ENCODE results near the gene DCP1B. TPM values are rescaled to one million over a fixed set of nuclear protein-coding genes. Genes with fewer than 3 reads are reported as not detected.

Gene DCP1B
- total RNA-seq (10 to 100 TPM; 24.8 to 47.7 (median 35.5) TPM), polyA plus RNA-seq (1 to 10 TPM; 5.5 to 8.5 (median 7.2) TPM)

DNA sequence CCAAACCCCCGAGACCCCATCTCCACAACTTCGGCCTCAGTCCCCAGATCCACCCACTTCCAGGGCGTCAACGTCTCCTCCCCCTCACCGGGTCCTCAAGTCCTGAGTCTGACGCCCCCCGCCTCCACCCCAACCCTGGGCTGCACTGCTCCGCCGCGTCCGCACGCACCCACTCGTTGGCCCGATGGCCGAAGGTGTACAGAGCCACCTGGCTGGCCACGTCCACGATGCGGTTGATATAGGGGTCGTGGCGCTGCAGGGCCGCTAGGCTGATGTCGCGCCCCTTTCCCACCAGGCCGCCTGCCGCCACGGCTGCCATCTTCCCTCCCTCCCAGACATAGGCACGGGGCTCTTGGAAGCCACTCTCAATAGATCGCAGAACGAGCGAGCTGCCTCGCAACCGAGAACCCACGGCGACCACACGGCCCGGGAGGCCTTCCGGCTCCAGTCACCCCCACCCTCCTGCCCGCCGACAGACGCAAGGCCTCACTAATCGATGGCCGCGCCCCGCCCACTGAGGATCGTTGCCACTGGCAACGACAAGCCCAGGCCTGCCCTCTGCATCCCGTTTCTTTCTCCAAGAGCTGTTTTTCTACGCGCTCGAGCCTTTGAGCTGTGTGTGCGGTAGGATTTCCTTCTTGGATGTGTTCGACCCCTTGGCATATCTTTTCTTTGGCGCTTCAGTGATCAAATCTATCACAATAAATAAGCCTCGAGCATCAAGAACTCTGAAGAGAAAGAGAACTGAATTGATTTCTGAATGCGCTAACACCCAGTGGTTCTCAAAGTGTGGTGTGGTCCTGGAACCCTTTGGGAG, at the start of gene DCP1B:
Gene DCP1B, minus strand, starts transcription at position 345 of the 817 bp plus-strand sequence. Its CDS starts 26 bp downstream, at position 319.
- Histone ChIP-seq H3K27ac (peak within 1 kb of the TSS; percentile 92 to 99 (median 97)), H3K4me1 (peaks cover 0 to 60% (median 42%) of the 10 kb centered on the region in 4 donors), H3K36me3 (no peaks in the 10 kb centered on the region), H3K4me3 (peak within 1 kb of the TSS; percentile 86 to 99 (median 92)), H3K27me3 (no peaks in the 10 kb centered on the region), H3K9me3 (no peaks in the 10 kb centered on the region)
- WGBS, 2 donors: 4 to 5% methylated on average over 55 of the region's 55 CpGs
- TF ChIP-seq POLR2A (IDR thresholded peaks at IDR 0.05) (peak; percentile 82 to 90), POLR2AphosphoS5 (IDR thresholded peaks at IDR 0.05) (peak; percentile 94 to 98 (median 96)), CTCF (IDR thresholded peaks at IDR 0.05) (no peak)
- peak; percentile 99 for DNase-seq
- intact Hi-C loops (cut with DNase I): no loop called here

GRCh38 chr12:2053691-2054090, 49.4 kb upstream of the DCP1B start:
- intact Hi-C loops (cut with DNase I): loop anchor here (5.0 to 10.0 kb wide), 2 partner anchors 256 to 371 kb away; no protein-coding TSS in a partner anchor
- H3K36me3 ChIP-seq: no peaks in the 10 kb centered on the region
- H3K27ac ChIP-seq: peak overlapping the region; percentile 92 to 98 (median 97)
- no peaks in the 10 kb centered on the region for H3K27me3 ChIP-seq
- WGBS, 2 donors: 1% methylated on average over 60 of the region's 60 CpGs
- no peaks in the 10 kb centered on the region for H3K9me3 ChIP-seq
- peak; percentile 73 for DNase-seq
- peak overlapping the region; percentile 69 to 92 (median 76) for H3K4me3 ChIP-seq
- H3K4me1 ChIP-seq: peaks cover 0 to 48% (median 33%) of the 10 kb centered on the region in 4 donors
- no peak for TF ChIP-seq CTCF (IDR thresholded peaks at IDR 0.05)
- no peak for TF ChIP-seq POLR2A (IDR thresholded peaks at IDR 0.05)
- TF ChIP-seq POLR2AphosphoS5 (IDR thresholded peaks at IDR 0.05): peak in 1 of 4 donors; percentile 30
- no peak for TF ChIP-seq EP300 (IDR thresholded peaks at IDR 0.05)

GRCh38 chr12:2052826-2053678, 48.8 kb upstream of the DCP1B start, which contains the start of gene CACNA1C:
Gene CACNA1C, plus strand, starts transcription at chr12:2052987. Its CDS starts 576 bp downstream, at chr12:2053563.
- DNase-seq: peak; percentile 86
- H3K4me3 ChIP-seq: peak within 1 kb of the TSS; percentile 69 to 92 (median 76)
- H3K9me3 ChIP-seq: no peaks in the 10 kb centered on the region
- peaks cover 0 to 42% (median 27%) of the 10 kb centered on the region in 4 donors for H3K4me1 ChIP-seq
- 1% methylated on average over 90 of the region's 90 CpGs for WGBS, 2 donors
- peak within 1 kb of the TSS; percentile 92 to 98 (median 97) for H3K27ac ChIP-seq
- TF ChIP-seq POLR2A (IDR thresholded peaks at IDR 0.05) (peak in 1 of 2 donors; percentile 24), EP300 (IDR thresholded peaks at IDR 0.05) (no peak), CTCF (IDR thresholded peaks at IDR 0.05) (peak in 2 of 4 experiments; percentile 9 to 49), POLR2AphosphoS5 (IDR thresholded peaks at IDR 0.05) (peak in 3 of 4 donors; percentile 27 to 78 (median 65))
- H3K27me3 ChIP-seq: no peaks in the 10 kb centered on the region
- no peaks in the 10 kb centered on the region for H3K36me3 ChIP-seq
- intact Hi-C loops (cut with DNase I): loop anchor here (5.0 to 10.0 kb wide), 2 partner anchors 256 to 372 kb away; no protein-coding TSS in a partner anchor
